WTC11 (cell line): ENCODE results near the gene ZNF382. TPM values are rescaled to one million over a fixed set of nuclear protein-coding genes. Genes with fewer than 3 reads are reported as not detected.
A peak's percentile ranks its signal among the peaks of the same experiment; 100 is the strongest.

ENCODE experiments used
- ATAC-seq: fragments of 200-7000 bp; cut with Tn5 transposase; 2 replicates; pipeline ENCODE4 v1.10.0; 2021; ENCODE audit warnings: mild to moderate bottlenecking, moderate library complexity
- CTCF ChIA-PET: fragments of 300-600 bp; sonication (Branson Sonifier 250); formaldehyde crosslinking; loops from one replicate; lab custom pipeline; 2021; ENCODE audit warnings: antibody characterized with exemption; lab: Charles Lee
- POLR2A ChIA-PET: fragments of 350-600 bp; sonication (Branson Sonifier 250); formaldehyde crosslinking; loops from one replicate; lab custom pipeline; 2021; ENCODE audit warnings: antibody characterized with exemption; lab: Charles Lee
- DNase-seq: peaks from one replicate; pipeline ENCODE4 v3.0.0; 2021; ENCODE audit warnings: low spot score
- H3K27ac Mint-ChIP-seq: 2 replicates; pipeline ENCODE4 v1.8.0; 2021; ENCODE audit warnings: mixed read lengths
- H3K27me3 Mint-ChIP-seq: 2 replicates; pipeline ENCODE4 v1.8.0; 2021; ENCODE audit warnings: low read depth, mild to moderate bottlenecking, moderate library complexity, mixed read lengths
- H3K36me3 Mint-ChIP-seq: 2 replicates; pipeline ENCODE4 v1.8.0; 2021; ENCODE audit warnings: mixed read lengths
- H3K4me1 Mint-ChIP-seq: 2 replicates; pipeline ENCODE4 v1.8.0; 2022; ENCODE audit warnings: mixed read lengths
- H3K4me3 Mint-ChIP-seq: 2 replicates; pipeline ENCODE4 v1.8.0; 2021; ENCODE audit warnings: mild to moderate bottlenecking, moderate library complexity, mixed read lengths
- H3K9me3 Mint-ChIP-seq: 2 replicates; pipeline ENCODE4 v1.8.0; 2021; ENCODE audit warnings: mixed read lengths
- CBFB ChIP-seq: sonication (generic); formaldehyde crosslinking; IDR thresholded peaks from 2 replicates; pipeline ENCODE4 v1.8.1; 2022; ENCODE audit warnings: mild to moderate bottlenecking, low read depth, missing genetic modification reagents
- ETV6 ChIP-seq: sonication (generic); formaldehyde crosslinking; IDR thresholded peaks from 2 replicates; pipeline ENCODE4 v1.8.1; 2022; ENCODE audit warnings: mild to moderate bottlenecking, missing genetic modification reagents
- FOXJ3 ChIP-seq: sonication (generic); formaldehyde crosslinking; IDR thresholded peaks from 2 replicates; pipeline ENCODE4 v1.9.0; 2021; ENCODE audit warnings: missing genetic modification reagents, mild to moderate bottlenecking, borderline replicate concordance
- FOXK1 ChIP-seq: sonication (generic); formaldehyde crosslinking; IDR thresholded peaks from 2 replicates; pipeline ENCODE4 v1.8.0; 2022; ENCODE audit warnings: mild to moderate bottlenecking, moderate library complexity, missing genetic modification reagents
- FOXP1 ChIP-seq: sonication (generic); formaldehyde crosslinking; IDR thresholded peaks from 2 replicates; pipeline ENCODE4 v1.8.0; 2022; ENCODE audit warnings: missing genetic modification reagents, mild to moderate bottlenecking, moderate library complexity, borderline replicate concordance
- GABPB1 ChIP-seq: sonication (generic); formaldehyde crosslinking; IDR thresholded peaks from 2 replicates; pipeline ENCODE4 v1.8.1; 2023; ENCODE audit warnings: mild to moderate bottlenecking, missing genetic modification reagents
- GRHL2 ChIP-seq: fragments of 250-450 bp; sonication (Bioruptor Pico); IDR thresholded peaks from 2 replicates; pipeline ENCODE4 v1.8.0; 2022; ENCODE audit warnings: mild to moderate bottlenecking, moderate library complexity; ENCODE audit not compliant: insufficient replicate concordance, severe bottlenecking
- JUN ChIP-seq: sonication (generic); formaldehyde crosslinking; IDR thresholded peaks from 2 replicates; pipeline ENCODE4 v1.8.0; 2023; ENCODE audit warnings: mild to moderate bottlenecking, missing genetic modification reagents
- KAT7 ChIP-seq: sonication (generic); formaldehyde crosslinking; IDR thresholded peaks from 2 replicates; pipeline ENCODE4 v1.8.1; 2023; ENCODE audit warnings: missing genetic modification reagents, mild to moderate bottlenecking, borderline replicate concordance
- MXD4 ChIP-seq: fragments of 250-450 bp; sonication (Bioruptor Pico); IDR thresholded peaks from 2 replicates; pipeline ENCODE4 v1.8.0; 2021; ENCODE audit warnings: mild to moderate bottlenecking, moderate library complexity, borderline replicate concordance
- MYBL2 ChIP-seq: sonication (generic); formaldehyde crosslinking; IDR thresholded peaks from 2 replicates; pipeline ENCODE4 v1.8.1; 2023; ENCODE audit warnings: mild to moderate bottlenecking, moderate library complexity, missing genetic modification reagents
- NR2C2 ChIP-seq: sonication (generic); formaldehyde crosslinking; IDR thresholded peaks from 2 replicates; pipeline ENCODE4 v1.8.0; 2022; ENCODE audit warnings: mild to moderate bottlenecking, missing genetic modification reagents
- NR3C1 ChIP-seq: sonication (generic); formaldehyde crosslinking; conservative IDR thresholded peaks from 2 replicates; pipeline ENCODE4 v1.8.1; 2023; ENCODE audit warnings: low read depth, mild to moderate bottlenecking, missing genetic modification reagents
- RELA ChIP-seq: sonication (generic); formaldehyde crosslinking; IDR thresholded peaks from 2 replicates; pipeline ENCODE4 v1.8.1; 2022; ENCODE audit warnings: missing genetic modification reagents, mild to moderate bottlenecking, borderline replicate concordance
- SMAD4 ChIP-seq: sonication (generic); formaldehyde crosslinking; IDR thresholded peaks from 2 replicates; pipeline ENCODE4 v1.8.0; 2022; ENCODE audit warnings: mild to moderate bottlenecking, missing genetic modification reagents
- TCF7 ChIP-seq: sonication (generic); formaldehyde crosslinking; IDR thresholded peaks from 2 replicates; pipeline ENCODE4 v1.8.0; 2022; ENCODE audit warnings: mild to moderate bottlenecking, low read depth, missing genetic modification reagents, moderate library complexity
- ZBTB21 ChIP-seq: sonication (generic); formaldehyde crosslinking; IDR thresholded peaks from 2 replicates; pipeline ENCODE4 v1.8.1; 2023; ENCODE audit warnings: mild to moderate bottlenecking, missing genetic modification reagents, borderline replicate concordance
- ZBTB43 ChIP-seq: sonication (generic); formaldehyde crosslinking; IDR thresholded peaks from 2 replicates; pipeline ENCODE4 v1.8.1; 2023; ENCODE audit warnings: mild to moderate bottlenecking, missing genetic modification reagents
- ZNF121 ChIP-seq: sonication (generic); formaldehyde crosslinking; IDR thresholded peaks from 2 replicates; pipeline ENCODE4 v1.8.0; 2023; ENCODE audit warnings: missing genetic modification reagents
- ZNF232 ChIP-seq: sonication (generic); formaldehyde crosslinking; IDR thresholded peaks from 2 replicates; pipeline ENCODE4 v1.8.0; 2022; ENCODE audit warnings: mild to moderate bottlenecking, missing genetic modification reagents
- ZNF263 ChIP-seq: sonication (generic); formaldehyde crosslinking; IDR thresholded peaks from 2 replicates; pipeline ENCODE4 v1.8.1; 2022; ENCODE audit warnings: low read depth, mild to moderate bottlenecking, moderate library complexity, missing genetic modification reagents
- ZNF396 ChIP-seq: fragments of 250-450 bp; sonication (Bioruptor Pico); IDR thresholded peaks from 2 replicates; pipeline ENCODE4 v1.8.0; 2021; ENCODE audit warnings: mild to moderate bottlenecking, moderate library complexity, borderline replicate concordance
- ZNF416 ChIP-seq: fragments of 250-450 bp; sonication (Bioruptor Pico); IDR thresholded peaks from 2 replicates; pipeline ENCODE4 v1.9.0; 2021; ENCODE audit warnings: mild to moderate bottlenecking, inconsistent platforms
- total RNA-seq: library from RNA; stranded (reverse); gene quantifications from 3 replicates; pipeline ENCODE4 v1.2.3, GENCODE V29; 2021
- TF ChIP-seq, protein P1 (sequence below): fragments of 250-450 bp; sonication (Bioruptor Pico); IDR thresholded peaks from 2 replicates; pipeline ENCODE4 v1.8.0; 2021; ENCODE audit warnings: mild to moderate bottlenecking
- TF ChIP-seq, protein P2 (sequence below): sonication (generic); formaldehyde crosslinking; IDR thresholded peaks from 2 replicates; pipeline ENCODE4 v1.8.0; 2022; ENCODE audit warnings: mild to moderate bottlenecking, missing genetic modification reagents
- TF ChIP-seq, protein P3 (sequence below): sonication (generic); formaldehyde crosslinking; IDR thresholded peaks from 2 replicates; pipeline ENCODE4 v1.8.0; 2022; ENCODE audit warnings: mild to moderate bottlenecking, missing genetic modification reagents

ZNF382 gene
- total RNA-seq, 1 experiment from 2014 or later = 8.2 TPM

GRCh38 chr19:36564391-36564790, 40.7 kb upstream of the ZNF382 start (continued):
- TF ChIP-seq, protein P1, sequence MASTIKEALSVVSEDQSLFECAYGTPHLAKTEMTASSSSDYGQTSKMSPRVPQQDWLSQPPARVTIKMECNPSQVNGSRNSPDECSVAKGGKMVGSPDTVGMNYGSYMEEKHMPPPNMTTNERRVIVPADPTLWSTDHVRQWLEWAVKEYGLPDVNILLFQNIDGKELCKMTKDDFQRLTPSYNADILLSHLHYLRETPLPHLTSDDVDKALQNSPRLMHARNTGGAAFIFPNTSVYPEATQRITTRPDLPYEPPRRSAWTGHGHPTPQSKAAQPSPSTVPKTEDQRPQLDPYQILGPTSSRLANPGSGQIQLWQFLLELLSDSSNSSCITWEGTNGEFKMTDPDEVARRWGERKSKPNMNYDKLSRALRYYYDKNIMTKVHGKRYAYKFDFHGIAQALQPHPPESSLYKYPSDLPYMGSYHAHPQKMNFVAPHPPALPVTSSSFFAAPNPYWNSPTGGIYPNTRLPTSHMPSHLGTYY (CRISPR knock-in tag) = no peak
- TF ChIP-seq ZNF263 (CRISPR knock-in tag) (no peak), ZNF121 (CRISPR knock-in tag) (no peak), TCF7 (CRISPR knock-in tag) (no peak), ZNF396 (CRISPR knock-in tag) (no peak), CBFB (CRISPR knock-in tag) (no peak)

DNA sequence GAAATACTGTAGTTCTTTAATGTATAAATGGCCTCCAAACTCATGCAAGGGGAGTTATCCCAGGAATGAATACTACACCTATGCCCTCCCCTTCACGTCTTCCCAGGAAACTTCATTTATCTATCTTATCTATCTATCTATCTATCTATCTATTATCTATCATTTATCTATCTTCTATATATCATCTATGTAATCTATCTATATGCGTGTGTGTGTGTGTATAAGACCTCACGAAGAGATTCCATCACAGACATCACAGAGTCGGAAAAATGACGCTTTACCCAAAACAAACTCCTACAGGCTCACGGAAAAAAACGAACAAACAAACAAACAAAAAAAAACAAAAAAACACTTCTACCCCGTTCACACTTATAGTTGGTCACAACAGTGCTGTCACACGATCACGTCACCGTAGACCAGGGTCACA, 32.5 kb upstream of the ZNF382 start:
- Mint-ChIP-seq H3K9me3 (no peaks in the 10 kb centered on the region), H3K27ac (peak overlapping the region; percentile 98), H3K27me3 (no peaks in the 10 kb centered on the region), H3K36me3 (peaks cover 22% of the 10 kb centered on the region), H3K4me3 (peak overlapping the region; percentile 90), H3K4me1 (peaks cover 18% of the 10 kb centered on the region)
- CTCF ChIA-PET = interaction anchor here (0.8 to 0.9 kb wide), 2 partner anchors 13 to 79 kb away, joined by 3 read pairs; no protein-coding TSS in a partner anchor
- POLR2A ChIA-PET = interaction anchor here (0.7 to 2.0 kb wide), 6 partner anchors 20 to 122 kb away, joined by 3 to 14 read pairs (median 5); partner anchors contain the start of genes ZNF260, ZNF382, ZNF461 and ZNF566
- DNase-seq = no peak
- no peak for ATAC-seq
- no peak for TF ChIP-seq ZNF416
- no peak for TF ChIP-seq RELA (CRISPR knock-in tag)

GRCh38 chr19:36573020-36573894, 31.9 kb upstream of the ZNF382 start, which contains the start of gene ZNF529:
ZNF529 (minus strand) TSS chr19:36573292; CDS start chr19:36572346, 946 bp downstream.
- no peaks in the 10 kb centered on the region for H3K27me3 Mint-ChIP-seq
- ChIA-PET CTCF (interaction anchor here (0.8 to 0.9 kb wide), 2 partner anchors 12 to 80 kb away, joined by 3 read pairs; no protein-coding TSS in a partner anchor), POLR2A (interaction anchor here (0.5 to 2.0 kb wide), 9 partner anchors 20 to 628 kb away, joined by 3 to 14 read pairs (median 4); partner anchors contain the start of genes ZNF260, ZNF382, ZNF461 and ZNF566)
- H3K36me3 Mint-ChIP-seq = peaks cover 19% of the 10 kb centered on the region; the same call in 1 of the 2 replicates
- H3K9me3 Mint-ChIP-seq = no peaks in the 10 kb centered on the region
- DNase-seq (peak; percentile 94), ATAC-seq (peak; percentile 97)
- peak within 1 kb of the TSS; percentile 90 for H3K4me3 Mint-ChIP-seq
- peaks cover 18% of the 10 kb centered on the region for H3K4me1 Mint-ChIP-seq
- peak within 1 kb of the TSS; percentile 98 for H3K27ac Mint-ChIP-seq
- TF ChIP-seq MYBL2 (CRISPR knock-in tag) (peak; percentile 89), FOXK1 (CRISPR knock-in tag) (peak; percentile 96), MXD4 (CRISPR knock-in tag) (no peak), NR2C2 (CRISPR knock-in tag) (peak; percentile 100), FOXJ3 (CRISPR knock-in tag) (no peak), KAT7 (CRISPR knock-in tag) (no peak), ZNF416 (no peak), NR3C1 (CRISPR knock-in tag) (0 out of 2 replicates have a peak, but pooled peaks have one; percentile 32), GABPB1 (CRISPR knock-in tag) (peak; percentile 86), SMAD4 (0 out of 2 replicates have a peak, but pooled peaks have one; percentile 25), ETV6 (peak; percentile 91; the same call in 1 of the 2 replicates), FOXP1 (peak; percentile 77), ZBTB21 (peak; percentile 87), JUN (CRISPR knock-in tag) (0 out of 2 replicates have a peak, but pooled peaks have one; percentile 44), ZNF232 (peak; percentile 54; the same call in 1 of the 2 replicates), GRHL2 (CRISPR knock-in tag) (no peak), TCF7 (CRISPR knock-in tag) (peak; percentile 64; the same call in 1 of the 2 replicates), ZBTB43 (CRISPR knock-in tag) (peak; percentile 45; the same call in 1 of the 2 replicates)
- TF ChIP-seq, protein P1 (CRISPR knock-in tag) = no peak
- TF ChIP-seq, protein P2, sequence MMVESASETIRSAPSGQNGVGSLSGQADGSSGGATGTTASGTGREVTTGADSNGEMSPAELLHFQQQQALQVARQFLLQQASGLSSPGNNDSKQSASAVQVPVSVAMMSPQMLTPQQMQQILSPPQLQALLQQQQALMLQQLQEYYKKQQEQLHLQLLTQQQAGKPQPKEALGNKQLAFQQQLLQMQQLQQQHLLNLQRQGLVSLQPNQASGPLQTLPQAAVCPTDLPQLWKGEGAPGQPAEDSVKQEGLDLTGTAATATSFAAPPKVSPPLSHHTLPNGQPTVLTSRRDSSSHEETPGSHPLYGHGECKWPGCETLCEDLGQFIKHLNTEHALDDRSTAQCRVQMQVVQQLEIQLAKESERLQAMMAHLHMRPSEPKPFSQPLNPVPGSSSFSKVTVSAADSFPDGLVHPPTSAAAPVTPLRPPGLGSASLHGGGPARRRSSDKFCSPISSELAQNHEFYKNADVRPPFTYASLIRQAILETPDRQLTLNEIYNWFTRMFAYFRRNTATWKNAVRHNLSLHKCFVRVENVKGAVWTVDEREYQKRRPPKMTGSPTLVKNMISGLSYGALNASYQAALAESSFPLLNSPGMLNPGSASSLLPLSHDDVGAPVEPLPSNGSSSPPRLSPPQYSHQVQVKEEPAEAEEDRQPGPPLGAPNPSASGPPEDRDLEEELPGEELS (CRISPR knock-in tag) = peak; percentile 67; the same call in 1 of the 2 replicates
- TF ChIP-seq, protein P3, sequence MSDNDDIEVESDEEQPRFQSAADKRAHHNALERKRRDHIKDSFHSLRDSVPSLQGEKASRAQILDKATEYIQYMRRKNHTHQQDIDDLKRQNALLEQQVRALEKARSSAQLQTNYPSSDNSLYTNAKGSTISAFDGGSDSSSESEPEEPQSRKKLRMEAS (CRISPR knock-in tag) = peak; percentile 94
